Liver (tissue), 9 donors: Measurements from ENCODE around the gene PPP1R14C. TPM values are rescaled to one million over a fixed set of nuclear protein-coding genes. Genes with fewer than 3 reads are reported as not detected.
"Not testable (repeated sequence)": the region's sequence is repeated elsewhere in the genome, so short reads cannot be mapped to it uniquely, and the experiment has no call there.

ENCODE experiments used
- DNase-seq: peaks from one replicate; pipeline ENCODE4 v3.0.0-alpha.2; 2017; ENCODE audit warnings: low spot score
- H3K27ac ChIP-seq, 2 donors: one replicate each; pipeline ENCODE4 v1.7.0; 2013; ENCODE audit warnings: inconsistent platforms in 2 of 2, low read length in 2 of 2, control low read depth in 1 of 2, low read depth in 1 of 2, mild to moderate bottlenecking in 1 of 2
- H3K27me3 ChIP-seq, 4 donors: one replicate each; pipeline versions ENCODE4 v1.6.1 to v1.7.0; 2013; ENCODE audit warnings: low read length in 3 of 4, inconsistent platforms in 1 of 4, mild to moderate bottlenecking in 1 of 4, moderate library complexity in 1 of 4; ENCODE audit not compliant: control insufficient read depth in 4 of 4, insufficient read depth in 4 of 4
- H3K36me3 ChIP-seq, 4 donors: one replicate each; pipeline versions ENCODE4 v1.6.1 to v1.7.0; 2013; ENCODE audit warnings: low read length in 3 of 4, mild to moderate bottlenecking in 3 of 4, low read depth in 1 of 4, moderate library complexity in 1 of 4; ENCODE audit not compliant: control insufficient read depth in 4 of 4, insufficient read depth in 3 of 4
- H3K4me1 ChIP-seq, 4 donors: one replicate each; pipeline versions ENCODE4 v1.6.1 to v1.7.0; 2013; ENCODE audit warnings: low read length in 3 of 4, mild to moderate bottlenecking in 3 of 4, moderate library complexity in 1 of 4; ENCODE audit not compliant: control insufficient read depth in 4 of 4, insufficient read depth in 4 of 4
- H3K4me3 ChIP-seq, 3 donors: one replicate each; pipeline versions ENCODE4 v1.6.1 to v1.7.0; 2013; ENCODE audit warnings: low read length in 3 of 3, control low read depth in 1 of 3, low read depth in 1 of 3, mild to moderate bottlenecking in 1 of 3
- H3K9ac ChIP-seq, 2 donors: one replicate each; pipeline ENCODE4 v1.7.0; 2013; ENCODE audit warnings: low read length in 2 of 2, mild to moderate bottlenecking in 2 of 2, moderate library complexity in 2 of 2, control low read depth in 1 of 2, low read depth in 1 of 2
- H3K9me3 ChIP-seq, 4 donors: one replicate each; pipeline versions ENCODE4 v1.6.1 to v1.7.0; 2013; ENCODE audit warnings: low read length in 3 of 4; ENCODE audit not compliant: control insufficient read depth in 4 of 4
- EGR1 ChIP-seq, 2 donors: IDR thresholded peaks; 2 replicates each; pipeline ENCODE4 v1.6.1; 2016 to 2018; ENCODE audit warnings: antibody characterized with exemption in 2 of 2, low read depth in 2 of 2
- FOXA1 ChIP-seq: IDR thresholded peaks from 2 replicates; pipeline ENCODE4 v1.6.1; 2016; ENCODE audit warnings: antibody characterized with exemption
- FOXA2 ChIP-seq: IDR thresholded peaks from 2 replicates; pipeline ENCODE4 v1.6.1; 2016; ENCODE audit warnings: antibody characterized with exemption
- GABPA ChIP-seq, 2 donors: IDR thresholded peaks in 1 of 2; conservative IDR thresholded peaks in 1 of 2; 2 replicates each; pipeline ENCODE4 v1.6.1; 2016; ENCODE audit warnings: antibody characterized with exemption in 2 of 2, mild to moderate bottlenecking in 1 of 2, moderate library complexity in 1 of 2
- HNF4A ChIP-seq, 2 donors: conservative IDR thresholded peaks; 2 replicates each; pipeline ENCODE4 v1.6.1; 2016; ENCODE audit warnings: antibody characterized with exemption in 2 of 2, mild to moderate bottlenecking in 2 of 2
- HNF4G ChIP-seq: IDR thresholded peaks from 2 replicates; pipeline ENCODE4 v1.6.1; 2016; ENCODE audit warnings: antibody characterized with exemption
- JUND ChIP-seq, 2 donors: IDR thresholded peaks; 2 replicates each; pipeline ENCODE4 v1.6.1; 2016; ENCODE audit warnings: antibody characterized with exemption in 2 of 2
- NR2F2 ChIP-seq: IDR thresholded peaks from 2 replicates; pipeline ENCODE4 v1.6.1; 2016; ENCODE audit warnings: antibody characterized with exemption
- RAD21 ChIP-seq, 2 donors: IDR thresholded peaks; 2 replicates each; pipeline ENCODE4 v1.6.1; 2016; ENCODE audit warnings: antibody characterized with exemption in 2 of 2, mild to moderate bottlenecking in 2 of 2
- RXRA ChIP-seq, 2 donors: IDR thresholded peaks; 2 replicates each; pipeline ENCODE4 v1.6.1; 2017 to 2018; ENCODE audit warnings: antibody characterized with exemption in 2 of 2, mild to moderate bottlenecking in 1 of 2
- SP1 ChIP-seq: IDR thresholded peaks from 2 replicates; pipeline ENCODE4 v1.6.1; 2018; ENCODE audit warnings: antibody characterized with exemption, mild to moderate bottlenecking
- TAF1 ChIP-seq: conservative IDR thresholded peaks from 2 replicates; pipeline ENCODE4 v1.6.1; 2016; ENCODE audit warnings: antibody characterized with exemption, mild to moderate bottlenecking
- YY1 ChIP-seq: IDR thresholded peaks from 2 replicates; pipeline ENCODE4 v1.6.1; 2016; ENCODE audit warnings: antibody characterized with exemption, mild to moderate bottlenecking
- WGBS: extraction: QIAGEN DNeasy Blood & Tissue Kit; methylation state at CpG from one replicate; pipeline ENCODE4 v1.1.7; 2013; 5-methylcytosine and 5-hydroxymethylcytosine counted together
- polyA plus RNA-seq, 2 donors: library from polyadenylated mRNA; stranded (reverse) in 1 of 2; unstranded in 1 of 2; fragments of 200-250 nt in 1 of 2; fragments of >200 nt in 1 of 2; fragmentation: Nextera tagmentation in 1 of 2; extraction: Ambion mirVana in 1 of 2; gene quantifications; one replicate each; pipeline versions ENCODE4 v1.2.1 to v1.2.3, GENCODE V29; 2013 to 2015
- total RNA-seq, 2 donors: library from RNA; depleted of rRNA; stranded (reverse); fragments of >200 nt; gene quantifications; one replicate each; pipeline ENCODE4 v1.2.3, GENCODE V29; 2014
- TF ChIP-seq, protein P1 (sequence below): IDR thresholded peaks from 2 replicates; pipeline ENCODE4 v1.6.1; 2016; ENCODE audit warnings: antibody characterized with exemption
- TF ChIP-seq, protein P2 (sequence below): fragments of 150-350 bp; IDR thresholded peaks from 2 replicates; pipeline ENCODE4 v1.5.1; 2017; ENCODE audit warnings: improper control_type of control experiment, low read depth, low read length; ENCODE audit not compliant: missing input control
- TF ChIP-seq, protein P3 (sequence below): IDR thresholded peaks from 2 replicates; pipeline ENCODE4 v1.6.1; 2016; ENCODE audit warnings: antibody characterized with exemption, mild to moderate bottlenecking
- TF ChIP-seq, protein P4 (sequence below): IDR thresholded peaks from 2 replicates; pipeline ENCODE4 v1.6.1; 2016; ENCODE audit warnings: antibody characterized with exemption
- TF ChIP-seq, protein P5 (sequence below): IDR thresholded peaks from 2 replicates; pipeline ENCODE4 v1.6.1; 2016; ENCODE audit warnings: antibody characterized with exemption
- donor health status: healthy.
- donor health status: healthy.
- donor health status: healthy.
- donor health status: healthy.
- donor health status: healthy.

PPP1R14C gene
- total and polyA plus RNA-seq, 4 donors, result 0.05 TPM; not detected in 3

DNA sequence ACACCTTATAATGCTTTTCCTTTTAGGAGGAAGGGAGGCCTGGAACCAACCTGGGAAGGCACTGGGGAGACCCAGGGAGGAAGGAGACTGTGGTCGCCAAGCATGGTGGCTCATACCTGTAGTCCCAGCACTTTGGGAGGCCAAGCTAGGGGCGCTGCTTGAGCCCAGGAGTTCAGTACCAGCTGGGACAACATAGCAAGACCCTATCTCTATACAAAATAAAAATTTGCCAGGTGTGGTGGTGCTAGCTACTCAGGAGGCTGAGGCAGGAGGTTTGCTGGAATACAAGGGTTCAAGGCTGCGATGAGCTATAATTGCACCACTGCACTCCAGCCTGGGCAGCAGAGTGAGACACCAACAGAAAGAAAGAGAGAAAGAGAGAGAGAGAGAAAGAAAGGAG is 36.2 kb downstream of the PPP1R14C start:
- no peaks in the 10 kb centered on the region for H3K27me3 ChIP-seq
- no peaks in the 10 kb centered on the region for H3K9me3 ChIP-seq
- H3K36me3 ChIP-seq, result no peaks in the 10 kb centered on the region
- H3K4me1 ChIP-seq, result no peaks in the 10 kb centered on the region
- TF ChIP-seq SP1 (no peak), FOXA1 (no peak), TAF1 (no peak), HNF4A (conservative IDR thresholded peaks at IDR 0.05) (no peak), JUND (IDR thresholded peaks at IDR 0.05) (no peak), NR2F2 (no peak), FOXA2 (no peak), RXRA (IDR thresholded peaks at IDR 0.05) (no peak), RAD21 (IDR thresholded peaks at IDR 0.05) (no peak), YY1 (no peak), GABPA (IDR thresholded peaks at IDR 0.05 in 1 of 2, conservative IDR thresholded peaks at IDR 0.05 in 1 of 2) (no peak), EGR1 (IDR thresholded peaks at IDR 0.05; ENCODE audit: low read depth in 2 of 2) (no peak), HNF4G (no peak)
- TF ChIP-seq, protein P1, sequence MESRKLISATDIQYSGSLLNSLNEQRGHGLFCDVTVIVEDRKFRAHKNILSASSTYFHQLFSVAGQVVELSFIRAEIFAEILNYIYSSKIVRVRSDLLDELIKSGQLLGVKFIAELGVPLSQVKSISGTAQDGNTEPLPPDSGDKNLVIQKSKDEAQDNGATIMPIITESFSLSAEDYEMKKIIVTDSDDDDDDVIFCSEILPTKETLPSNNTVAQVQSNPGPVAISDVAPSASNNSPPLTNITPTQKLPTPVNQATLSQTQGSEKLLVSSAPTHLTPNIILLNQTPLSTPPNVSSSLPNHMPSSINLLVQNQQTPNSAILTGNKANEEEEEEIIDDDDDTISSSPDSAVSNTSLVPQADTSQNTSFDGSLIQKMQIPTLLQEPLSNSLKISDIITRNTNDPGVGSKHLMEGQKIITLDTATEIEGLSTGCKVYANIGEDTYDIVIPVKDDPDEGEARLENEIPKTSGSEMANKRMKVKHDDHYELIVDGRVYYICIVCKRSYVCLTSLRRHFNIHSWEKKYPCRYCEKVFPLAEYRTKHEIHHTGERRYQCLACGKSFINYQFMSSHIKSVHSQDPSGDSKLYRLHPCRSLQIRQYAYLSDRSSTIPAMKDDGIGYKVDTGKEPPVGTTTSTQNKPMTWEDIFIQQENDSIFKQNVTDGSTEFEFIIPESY, result no peak
- TF ChIP-seq, protein P2, sequence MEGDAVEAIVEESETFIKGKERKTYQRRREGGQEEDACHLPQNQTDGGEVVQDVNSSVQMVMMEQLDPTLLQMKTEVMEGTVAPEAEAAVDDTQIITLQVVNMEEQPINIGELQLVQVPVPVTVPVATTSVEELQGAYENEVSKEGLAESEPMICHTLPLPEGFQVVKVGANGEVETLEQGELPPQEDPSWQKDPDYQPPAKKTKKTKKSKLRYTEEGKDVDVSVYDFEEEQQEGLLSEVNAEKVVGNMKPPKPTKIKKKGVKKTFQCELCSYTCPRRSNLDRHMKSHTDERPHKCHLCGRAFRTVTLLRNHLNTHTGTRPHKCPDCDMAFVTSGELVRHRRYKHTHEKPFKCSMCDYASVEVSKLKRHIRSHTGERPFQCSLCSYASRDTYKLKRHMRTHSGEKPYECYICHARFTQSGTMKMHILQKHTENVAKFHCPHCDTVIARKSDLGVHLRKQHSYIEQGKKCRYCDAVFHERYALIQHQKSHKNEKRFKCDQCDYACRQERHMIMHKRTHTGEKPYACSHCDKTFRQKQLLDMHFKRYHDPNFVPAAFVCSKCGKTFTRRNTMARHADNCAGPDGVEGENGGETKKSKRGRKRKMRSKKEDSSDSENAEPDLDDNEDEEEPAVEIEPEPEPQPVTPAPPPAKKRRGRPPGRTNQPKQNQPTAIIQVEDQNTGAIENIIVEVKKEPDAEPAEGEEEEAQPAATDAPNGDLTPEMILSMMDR, result no peak
- TF ChIP-seq, protein P3, sequence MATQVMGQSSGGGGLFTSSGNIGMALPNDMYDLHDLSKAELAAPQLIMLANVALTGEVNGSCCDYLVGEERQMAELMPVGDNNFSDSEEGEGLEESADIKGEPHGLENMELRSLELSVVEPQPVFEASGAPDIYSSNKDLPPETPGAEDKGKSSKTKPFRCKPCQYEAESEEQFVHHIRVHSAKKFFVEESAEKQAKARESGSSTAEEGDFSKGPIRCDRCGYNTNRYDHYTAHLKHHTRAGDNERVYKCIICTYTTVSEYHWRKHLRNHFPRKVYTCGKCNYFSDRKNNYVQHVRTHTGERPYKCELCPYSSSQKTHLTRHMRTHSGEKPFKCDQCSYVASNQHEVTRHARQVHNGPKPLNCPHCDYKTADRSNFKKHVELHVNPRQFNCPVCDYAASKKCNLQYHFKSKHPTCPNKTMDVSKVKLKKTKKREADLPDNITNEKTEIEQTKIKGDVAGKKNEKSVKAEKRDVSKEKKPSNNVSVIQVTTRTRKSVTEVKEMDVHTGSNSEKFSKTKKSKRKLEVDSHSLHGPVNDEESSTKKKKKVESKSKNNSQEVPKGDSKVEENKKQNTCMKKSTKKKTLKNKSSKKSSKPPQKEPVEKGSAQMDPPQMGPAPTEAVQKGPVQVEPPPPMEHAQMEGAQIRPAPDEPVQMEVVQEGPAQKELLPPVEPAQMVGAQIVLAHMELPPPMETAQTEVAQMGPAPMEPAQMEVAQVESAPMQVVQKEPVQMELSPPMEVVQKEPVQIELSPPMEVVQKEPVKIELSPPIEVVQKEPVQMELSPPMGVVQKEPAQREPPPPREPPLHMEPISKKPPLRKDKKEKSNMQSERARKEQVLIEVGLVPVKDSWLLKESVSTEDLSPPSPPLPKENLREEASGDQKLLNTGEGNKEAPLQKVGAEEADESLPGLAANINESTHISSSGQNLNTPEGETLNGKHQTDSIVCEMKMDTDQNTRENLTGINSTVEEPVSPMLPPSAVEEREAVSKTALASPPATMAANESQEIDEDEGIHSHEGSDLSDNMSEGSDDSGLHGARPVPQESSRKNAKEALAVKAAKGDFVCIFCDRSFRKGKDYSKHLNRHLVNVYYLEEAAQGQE, result no peak
- TF ChIP-seq, protein P4, sequence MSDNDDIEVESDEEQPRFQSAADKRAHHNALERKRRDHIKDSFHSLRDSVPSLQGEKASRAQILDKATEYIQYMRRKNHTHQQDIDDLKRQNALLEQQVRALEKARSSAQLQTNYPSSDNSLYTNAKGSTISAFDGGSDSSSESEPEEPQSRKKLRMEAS, result no peak
- TF ChIP-seq, protein P5, sequence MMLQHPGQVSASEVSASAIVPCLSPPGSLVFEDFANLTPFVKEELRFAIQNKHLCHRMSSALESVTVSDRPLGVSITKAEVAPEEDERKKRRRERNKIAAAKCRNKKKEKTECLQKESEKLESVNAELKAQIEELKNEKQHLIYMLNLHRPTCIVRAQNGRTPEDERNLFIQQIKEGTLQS, result no peak
- no peak for DNase-seq
- H3K9ac ChIP-seq, result no peak overlapping the region
- no peak overlapping the region for H3K4me3 ChIP-seq
- H3K27ac ChIP-seq, result no peak overlapping the region
- WGBS, result 93% methylated on average over 3 of the region's 3 CpGs

DNA sequence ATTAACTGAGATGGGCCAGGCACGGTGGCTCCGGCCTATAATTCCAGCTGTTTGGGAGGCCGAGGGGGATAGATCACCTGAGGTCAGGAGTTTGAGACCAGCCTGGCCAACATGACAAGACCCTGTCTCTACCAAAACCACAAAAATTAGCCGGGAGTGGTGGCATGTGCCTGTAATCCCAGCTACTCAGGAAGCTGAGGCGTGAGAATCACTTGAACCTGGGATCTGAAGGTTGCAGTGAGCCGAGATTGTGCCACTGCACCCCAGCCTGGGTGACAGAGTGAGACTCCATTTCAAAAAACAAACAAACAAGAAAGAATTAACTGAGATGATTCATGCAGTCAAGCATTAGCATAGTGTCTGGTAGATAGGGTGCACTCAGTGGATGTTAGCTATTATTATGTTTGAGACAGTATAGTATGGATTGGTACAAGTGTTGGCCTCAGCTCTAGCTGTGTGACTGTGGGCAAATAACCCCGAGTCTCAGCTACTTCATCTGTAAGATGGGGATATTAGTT is 37.1 kb downstream of the PPP1R14C start:
- not testable (repeated sequence) for H3K4me1 ChIP-seq, H3K9me3 ChIP-seq, H3K9ac ChIP-seq, DNase-seq, H3K4me3 ChIP-seq, H3K27ac ChIP-seq, H3K36me3 ChIP-seq, H3K27me3 ChIP-seq
- 87% methylated on average over 7 of the region's 7 CpGs for WGBS
